HFF-Myc (cell line): ENCODE data around the gene CENPF.

Source experiments
- DNase-seq: peaks from one replicate; pipeline ENCODE4 v3.0.0-alpha.2; 2011; ENCODE audit warnings: low read depth; ENCODE audit errors: extremely low read depth
- H3K4me3 ChIP-seq: replicated peaks from 2 replicates; pipeline ENCODE4 v1.5.1; 2011; ENCODE audit warnings: low read depth, mild to moderate bottlenecking, control low read depth, low read length
- CTCF ChIP-seq: IDR thresholded peaks from 2 replicates; pipeline ENCODE4 v1.5.1; 2012; ENCODE audit warnings: mild to moderate bottlenecking, low read depth, low read length, control low read depth; ENCODE audit errors: missing control alignments

CENPF gene

GRCh38 chr1:214676747-214677146 is 73.8 kb downstream of the CENPF start:
- DNase-seq, result no peak
- no peak overlapping the region for H3K4me3 ChIP-seq
- TF ChIP-seq CTCF, result no peak

GRCh38 chr1:214677945-214678344 is 75.0 kb downstream of the CENPF start:
- DNase-seq, result no peak
- no peak for TF ChIP-seq CTCF
- no peak overlapping the region for H3K4me3 ChIP-seq

- TF ChIP-seq CTCF, result no peak
- H3K4me3 ChIP-seq, result no peak overlapping the region
- no peak for DNase-seq
Measured at GRCh38 chr1:214678386-214678785, 75.4 kb downstream of the CENPF start.

GRCh38 chr1:214683621-214684020 is 80.6 kb downstream of the CENPF start:
- no peak for DNase-seq
- no peak overlapping the region for H3K4me3 ChIP-seq
- TF ChIP-seq CTCF, result no peak

GRCh38 chr1:214685906-214686305 is 82.9 kb downstream of the CENPF start:
- no peak for TF ChIP-seq CTCF
- no peak overlapping the region for H3K4me3 ChIP-seq
- DNase-seq, result no peak

- no peak for DNase-seq
- H3K4me3 ChIP-seq, result no peak overlapping the region
- no peak for TF ChIP-seq CTCF
Measured at GRCh38 chr1:214686497-214686896, 83.5 kb downstream of the CENPF start.

- no peak for TF ChIP-seq CTCF
- no peak for DNase-seq
Measured at GRCh38 chr1:214688891-214689290, 85.9 kb downstream of the CENPF start.

More at GRCh38 chr1:214688891-214689290, 85.9 kb downstream of the CENPF start:
- H3K4me3 ChIP-seq, result no peak overlapping the region
